Gastroesophageal sphincter (tissue), 3 donors: ENCODE measurements around the gene ACER2.

Experiments
- CTCF ChIP-seq, 4 experiments: fragments of 200-600 bp in 2 of 4; fragments of 450-650 bp in 2 of 4; sonication (generic) in 1 of 4; IDR thresholded peaks; one replicate each; pipeline ENCODE4 v1.5.1; 2017 to 2019; ENCODE audit warnings: antibody characterized with exemption in 4 of 4, mild to moderate bottlenecking in 2 of 4, moderate library complexity in 2 of 4
- EP300 ChIP-seq: sonication (generic); formaldehyde crosslinking; IDR thresholded peaks from one replicate; pipeline ENCODE4 v1.6.1; 2017; ENCODE audit warnings: antibody characterized with exemption, mild to moderate bottlenecking
- POLR2A ChIP-seq, 2 donors: fragments of 450-650 bp; IDR thresholded peaks; one replicate each; pipeline ENCODE4 v1.6.1; 2017; ENCODE audit warnings: antibody characterized with exemption in 2 of 2, mild to moderate bottlenecking in 2 of 2, moderate library complexity in 1 of 2
- POLR2AphosphoS5 ChIP-seq: sonication (generic); formaldehyde crosslinking; IDR thresholded peaks from one replicate; pipeline ENCODE4 v1.6.1; 2017; ENCODE audit warnings: antibody characterized with exemption

- no peak for TF ChIP-seq CTCF (IDR thresholded peaks at IDR 0.05)
- no peak for TF ChIP-seq EP300
- TF ChIP-seq POLR2A (IDR thresholded peaks at IDR 0.05) = no peak
- no peak for TF ChIP-seq POLR2AphosphoS5
Observed at GRCh38 chr9:19429595-19429994, 20.8 kb downstream of the ACER2 start.
